Transverse colon (tissue), 4 donors: ENCODE results near the gene CRAMP1. TPM values are rescaled to one million over a fixed set of nuclear protein-coding genes. Genes with fewer than 3 reads are reported as not detected.

Experiments used
- DNase-seq: peaks from one replicate; pipeline ENCODE4 v3.0.0-alpha.2; 2019
- H3K27ac ChIP-seq, 4 donors: fragments of 200-600 bp; sonication (generic); 2 replicates each; pipeline ENCODE4 v1.5.1; 2016 to 2018; ENCODE audit warnings: inconsistent platforms in 4 of 4
- H3K27me3 ChIP-seq: fragments of 200-600 bp; sonication (generic); 2 replicates; pipeline ENCODE4 v1.5.1; 2017; ENCODE audit warnings: inconsistent platforms
- H3K36me3 ChIP-seq, 4 donors: fragments of 200-600 bp; sonication (generic); 2 replicates each; pipeline ENCODE4 v1.5.1; 2017 to 2019; ENCODE audit warnings: inconsistent platforms in 4 of 4
- H3K4me1 ChIP-seq, 4 donors: fragments of 200-600 bp; sonication (generic); 2 replicates each; pipeline ENCODE4 v1.5.1; 2017 to 2020; ENCODE audit warnings: inconsistent platforms in 4 of 4
- H3K4me3 ChIP-seq, 4 donors: fragments of 200-600 bp; sonication (generic); 1 replicate in 1 of 4; 2 replicates in 3 of 4; pipeline versions ENCODE4 v1.5.1 to v1.6.1; 2017 to 2019; ENCODE audit warnings: inconsistent platforms in 4 of 4
- H3K9me3 ChIP-seq, 2 donors: fragments of 200-600 bp; sonication (generic); 2 replicates each; pipeline ENCODE4 v1.5.1; 2017 to 2019; ENCODE audit warnings: inconsistent platforms in 2 of 2
- EP300 ChIP-seq: sonication (generic); formaldehyde crosslinking; IDR thresholded peaks from one replicate; pipeline ENCODE4 v1.6.1; 2017; ENCODE audit warnings: antibody characterized with exemption, low read depth
- POLR2A ChIP-seq: fragments of 450-650 bp; IDR thresholded peaks from one replicate; pipeline ENCODE4 v1.6.1; 2016; ENCODE audit warnings: antibody characterized with exemption, mild to moderate bottlenecking, moderate library complexity
- POLR2AphosphoS5 ChIP-seq, 3 donors: sonication (generic); formaldehyde crosslinking; IDR thresholded peaks; one replicate each; pipeline ENCODE4 v1.6.1; 2016; ENCODE audit warnings: antibody characterized with exemption in 3 of 3
- WGBS, 2 donors: methylation state at CpG; one replicate each; pipeline ENCODE4 v1.1.5; 2018; ENCODE audit warnings: low coverage in 1 of 2; 5-methylcytosine and 5-hydroxymethylcytosine counted together
- in situ Hi-C, 4 donors: fragments of 200-750 bp; cut with MboI; loops; one replicate each; pipeline versions ENCODE4 v1.15.0 to v1.15.1; 2017; ENCODE audit warnings: low sequenced_read_pairs in 3 of 4, low pct_ligation_motif_present in 1 of 4, low pct_unique_long_range_greater_than_20kb in 1 of 4
- intact Hi-C: fragments of 100-400 bp; cut with DNase I; formaldehyde crosslinking; loops from one replicate; pipeline ENCODE4 v1.15.1; 2023; ENCODE audit warnings: low total_unique reads
- total RNA-seq, 4 donors: library from RNA; depleted of rRNA; stranded (reverse); fragments of >200 nt; gene quantifications; one replicate each; pipeline ENCODE4 v1.1.0, GENCODE V29; 2016
- TF ChIP-seq, protein P1 (sequence below), 5 experiments: fragments of 200-600 bp in 3 of 5; fragments of 450-650 bp in 2 of 5; sonication (generic) in 3 of 5; IDR thresholded peaks; 1 replicate in 2 of 5; 2 replicates in 3 of 5; pipeline ENCODE4 v1.5.1; 2016 to 2017; ENCODE audit warnings: antibody characterized with exemption in 5 of 5, inconsistent platforms in 3 of 5, mild to moderate bottlenecking in 2 of 5, moderate library complexity in 1 of 5

CRAMP1 gene
- total RNA-seq, 4 donors from 2014 or later, result 10.1 to 52.7 (median 16.2) TPM

DNA sequence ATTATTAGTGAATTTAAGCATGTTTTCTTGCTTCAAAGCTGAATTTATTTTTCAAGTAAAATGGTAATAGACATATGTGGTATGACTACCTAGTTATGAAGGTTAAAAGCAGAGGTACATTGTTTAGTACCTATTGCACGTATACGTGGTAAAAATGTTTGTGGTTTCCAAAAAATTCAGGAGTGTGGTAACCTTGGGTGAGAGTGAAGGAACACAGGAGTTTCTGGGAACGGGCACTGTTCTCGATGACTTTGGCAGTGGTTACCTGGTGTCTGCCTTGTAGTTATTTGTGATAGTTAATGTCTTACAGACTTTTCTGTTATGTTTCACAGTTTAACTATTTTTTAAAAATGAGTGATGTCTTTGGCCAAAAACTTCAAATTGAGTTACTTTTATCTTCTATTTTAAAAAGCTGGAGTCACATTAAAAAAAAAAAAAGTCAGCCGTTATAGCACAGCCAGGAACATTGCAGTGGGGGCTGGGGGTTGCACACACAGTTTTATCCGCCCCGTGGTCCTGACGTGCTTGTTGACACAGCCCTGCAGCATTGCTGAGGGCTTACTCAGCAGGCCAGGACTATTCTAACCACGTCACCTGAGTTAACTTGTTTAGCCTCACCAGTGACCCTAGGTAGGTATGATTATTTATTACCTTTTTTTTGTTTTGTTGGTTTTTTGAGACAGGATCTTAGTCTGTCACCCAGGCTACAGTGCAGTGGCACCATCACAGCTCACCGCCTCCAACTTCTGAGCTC, 76.8 kb downstream of the CRAMP1 start:
- no peak for DNase-seq
- Histone ChIP-seq H3K9me3 (no peaks in the 10 kb centered on the region), H3K27ac (no peak overlapping the region), H3K4me1 (no peaks in the 10 kb centered on the region), H3K36me3 (peaks cover 0 to 16% (median 4%) of the 10 kb centered on the region in 4 donors), H3K27me3 (no peaks in the 10 kb centered on the region), H3K4me3 (no peak overlapping the region)
- no peak for TF ChIP-seq EP300
- TF ChIP-seq POLR2A, result no peak
- TF ChIP-seq, protein P1, sequence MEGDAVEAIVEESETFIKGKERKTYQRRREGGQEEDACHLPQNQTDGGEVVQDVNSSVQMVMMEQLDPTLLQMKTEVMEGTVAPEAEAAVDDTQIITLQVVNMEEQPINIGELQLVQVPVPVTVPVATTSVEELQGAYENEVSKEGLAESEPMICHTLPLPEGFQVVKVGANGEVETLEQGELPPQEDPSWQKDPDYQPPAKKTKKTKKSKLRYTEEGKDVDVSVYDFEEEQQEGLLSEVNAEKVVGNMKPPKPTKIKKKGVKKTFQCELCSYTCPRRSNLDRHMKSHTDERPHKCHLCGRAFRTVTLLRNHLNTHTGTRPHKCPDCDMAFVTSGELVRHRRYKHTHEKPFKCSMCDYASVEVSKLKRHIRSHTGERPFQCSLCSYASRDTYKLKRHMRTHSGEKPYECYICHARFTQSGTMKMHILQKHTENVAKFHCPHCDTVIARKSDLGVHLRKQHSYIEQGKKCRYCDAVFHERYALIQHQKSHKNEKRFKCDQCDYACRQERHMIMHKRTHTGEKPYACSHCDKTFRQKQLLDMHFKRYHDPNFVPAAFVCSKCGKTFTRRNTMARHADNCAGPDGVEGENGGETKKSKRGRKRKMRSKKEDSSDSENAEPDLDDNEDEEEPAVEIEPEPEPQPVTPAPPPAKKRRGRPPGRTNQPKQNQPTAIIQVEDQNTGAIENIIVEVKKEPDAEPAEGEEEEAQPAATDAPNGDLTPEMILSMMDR (IDR thresholded peaks at IDR 0.05), result no peak
- no peak for TF ChIP-seq POLR2AphosphoS5 (IDR thresholded peaks at IDR 0.05)
- intact Hi-C loops (no loop called here), in situ Hi-C loops (no loop called here)
- WGBS, 2 donors, result 93 to 94% methylated on average over 10 of the region's 10 CpGs

DNA sequence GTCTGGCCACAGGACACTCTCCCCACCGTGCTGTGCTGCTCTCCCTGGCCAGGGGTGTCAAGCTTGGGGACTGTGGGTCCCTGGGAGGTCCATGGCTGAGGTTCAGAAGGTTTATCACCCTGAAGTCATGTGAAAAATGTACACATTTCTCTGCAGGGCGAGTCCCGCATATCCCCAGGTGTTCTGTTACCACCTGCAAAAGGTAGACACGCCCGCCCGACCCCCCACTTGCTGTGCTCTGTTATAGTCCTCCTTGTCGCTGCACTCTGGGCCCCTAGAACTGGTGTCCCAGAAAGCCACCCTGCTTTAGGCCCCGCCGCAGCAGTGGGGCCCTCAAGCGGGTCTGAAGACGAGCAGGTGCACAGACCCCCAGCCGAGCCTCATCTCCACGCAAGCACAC, 77.7 kb downstream of the CRAMP1 start:
- intact Hi-C loops (no loop called here), in situ Hi-C loops (no loop called here)
- Histone ChIP-seq H3K27me3 (no peaks in the 10 kb centered on the region), H3K4me3 (no peak overlapping the region), H3K9me3 (no peaks in the 10 kb centered on the region), H3K36me3 (peaks cover 0 to 16% (median 4%) of the 10 kb centered on the region in 4 donors), H3K4me1 (no peaks in the 10 kb centered on the region), H3K27ac (no peak overlapping the region)
- no peak for TF ChIP-seq EP300
- no peak for TF ChIP-seq POLR2AphosphoS5 (IDR thresholded peaks at IDR 0.05)
- TF ChIP-seq POLR2A, result no peak
- TF ChIP-seq, protein P1 (IDR thresholded peaks at IDR 0.05), result no peak
- WGBS, 2 donors, result 85% methylated on average over 13 of the region's 13 CpGs; no CpG with 5 or more reads in 1 of the 2 donors
- DNase-seq, result no peak

DNA sequence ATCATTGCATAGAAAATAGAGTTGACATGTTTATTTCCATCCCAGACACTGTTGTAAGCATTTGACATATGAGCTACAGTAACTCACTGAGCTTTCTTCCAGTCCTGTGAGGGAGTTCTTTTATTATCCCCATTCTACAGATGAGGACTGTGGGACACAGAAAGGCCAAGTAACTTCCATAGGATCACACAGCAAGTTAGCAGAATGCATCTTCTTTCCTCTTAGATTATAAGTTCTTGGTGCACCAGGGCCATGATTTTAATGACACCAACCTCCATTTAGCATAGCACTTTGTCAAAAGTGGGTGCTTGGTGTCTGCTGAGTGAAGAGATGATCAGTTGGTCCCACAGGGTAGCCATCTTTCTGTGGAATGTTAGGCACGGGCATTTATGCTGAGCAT, 78.7 kb downstream of the CRAMP1 start:
- WGBS, 2 donors, result 67 to 94% methylated on average over 1 of the region's 1 CpG
- TF ChIP-seq, protein P1 (IDR thresholded peaks at IDR 0.05), result no peak
- TF ChIP-seq POLR2AphosphoS5 (IDR thresholded peaks at IDR 0.05) (no peak), POLR2A (no peak), EP300 (no peak)
- H3K9me3 ChIP-seq, result no peaks in the 10 kb centered on the region
- H3K4me1 ChIP-seq, result no peaks in the 10 kb centered on the region
- no peak overlapping the region for H3K27ac ChIP-seq
- DNase-seq, result no peak
- H3K36me3 ChIP-seq, result peaks cover 0 to 16% (median 2%) of the 10 kb centered on the region in 4 donors
- H3K4me3 ChIP-seq, result no peak overlapping the region
- in situ Hi-C loops, result no loop called here
- H3K27me3 ChIP-seq, result no peaks in the 10 kb centered on the region
- intact Hi-C loops, result no loop called here

DNA sequence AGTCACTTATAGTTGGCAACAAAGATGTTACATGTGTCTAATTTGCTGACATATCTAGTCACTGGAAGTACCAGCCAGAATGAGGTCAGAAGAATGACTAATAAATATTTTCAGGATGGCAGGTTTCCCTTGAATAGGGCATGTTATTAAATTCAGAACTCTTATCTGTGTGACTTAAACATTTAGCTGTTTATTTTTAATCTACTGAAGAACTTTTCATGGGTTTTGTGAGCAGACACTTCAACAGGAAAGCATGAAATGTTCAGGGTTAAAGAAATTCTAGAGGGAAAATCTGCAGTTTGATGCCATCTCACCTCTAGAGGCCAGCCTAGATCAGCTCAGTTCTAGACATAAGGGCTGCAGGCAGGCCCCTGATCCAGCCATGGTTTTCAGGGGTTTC, 79.1 kb downstream of the CRAMP1 start:
- no peak overlapping the region for H3K4me3 ChIP-seq

More for the DNA sequence above, 79.1 kb downstream of the CRAMP1 start:
- H3K9me3 ChIP-seq, result no peaks in the 10 kb centered on the region
- in situ Hi-C loops (no loop called here), intact Hi-C loops (no loop called here)
- DNase-seq, result no peak
- no peak overlapping the region for H3K27ac ChIP-seq
- no peak for TF ChIP-seq EP300
- TF ChIP-seq, protein P1 (IDR thresholded peaks at IDR 0.05), result no peak
- no peak for TF ChIP-seq POLR2AphosphoS5 (IDR thresholded peaks at IDR 0.05)
- no peak for TF ChIP-seq POLR2A
- H3K27me3 ChIP-seq, result no peaks in the 10 kb centered on the region
- peaks cover 0 to 16% (median 2%) of the 10 kb centered on the region in 4 donors for H3K36me3 ChIP-seq
- H3K4me1 ChIP-seq, result no peaks in the 10 kb centered on the region
